IPS DF 4.7 (cell line): ENCODE data around the gene KIFC1.

Experiments
- DNase-seq: peaks from one replicate; pipeline ENCODE4 v3.0.0-alpha.2; 2013; ENCODE audit warnings: low spot score; ENCODE audit errors: extremely low read depth

Gene KIFC1

GRCh38 chr6:33442283-33442682 is 50.7 kb downstream of the KIFC1 start:
- DNase-seq: no peak

DNA sequence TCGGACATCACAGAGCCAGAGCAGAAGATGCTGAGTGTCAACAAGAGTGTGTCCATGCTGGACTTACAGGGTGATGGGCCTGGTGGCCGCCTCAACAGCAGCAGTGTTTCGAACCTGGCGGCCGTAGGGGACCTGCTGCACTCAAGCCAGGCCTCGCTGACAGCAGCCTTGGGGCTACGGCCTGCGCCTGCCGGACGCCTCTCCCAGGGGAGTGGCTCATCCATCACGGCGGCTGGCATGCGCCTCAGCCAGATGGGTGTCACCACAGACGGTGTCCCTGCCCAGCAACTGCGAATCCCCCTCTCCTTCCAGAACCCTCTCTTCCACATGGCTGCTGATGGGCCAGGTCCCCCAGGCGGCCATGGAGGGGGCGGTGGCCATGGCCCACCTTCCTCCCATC is 51.4 kb downstream of the KIFC1 start:
- no peak for DNase-seq

DNA sequence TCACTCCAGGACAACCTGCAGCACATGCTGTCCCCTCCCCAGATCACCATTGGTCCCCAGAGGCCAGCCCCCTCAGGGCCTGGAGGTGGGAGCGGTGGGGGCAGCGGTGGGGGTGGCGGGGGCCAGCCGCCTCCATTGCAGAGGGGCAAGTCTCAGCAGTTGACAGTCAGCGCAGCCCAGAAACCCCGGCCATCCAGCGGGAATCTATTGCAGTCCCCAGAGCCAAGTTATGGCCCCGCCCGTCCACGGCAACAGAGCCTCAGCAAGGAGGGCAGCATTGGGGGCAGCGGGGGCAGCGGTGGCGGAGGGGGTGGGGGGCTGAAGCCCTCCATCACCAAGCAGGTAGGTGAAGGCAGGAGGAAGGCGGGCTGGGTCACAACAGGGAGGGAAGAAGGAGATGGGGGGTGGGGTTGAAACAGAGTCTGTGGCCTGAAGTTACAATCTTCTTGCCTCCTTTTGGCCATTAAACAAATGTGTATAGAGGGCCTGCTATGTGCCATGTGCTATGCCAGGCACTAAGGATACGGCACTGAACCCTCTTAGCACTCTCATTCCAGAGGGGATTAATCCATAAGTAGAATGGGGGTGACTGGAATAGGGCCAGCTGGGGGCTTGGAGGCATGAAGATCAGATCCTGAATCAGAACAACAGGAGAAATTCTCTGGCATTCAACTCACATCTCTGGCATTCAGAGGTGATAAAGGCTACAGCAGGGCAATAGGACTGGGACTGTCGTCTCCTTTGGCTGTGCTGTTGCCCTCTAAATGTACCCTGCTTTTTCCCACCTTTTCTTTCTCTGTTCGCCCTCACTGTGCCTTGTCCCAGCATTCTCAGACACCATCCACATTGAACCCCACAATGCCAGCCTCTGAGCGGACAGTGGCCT is 52.2 kb downstream of the KIFC1 start:
- DNase-seq: no peak

DNA sequence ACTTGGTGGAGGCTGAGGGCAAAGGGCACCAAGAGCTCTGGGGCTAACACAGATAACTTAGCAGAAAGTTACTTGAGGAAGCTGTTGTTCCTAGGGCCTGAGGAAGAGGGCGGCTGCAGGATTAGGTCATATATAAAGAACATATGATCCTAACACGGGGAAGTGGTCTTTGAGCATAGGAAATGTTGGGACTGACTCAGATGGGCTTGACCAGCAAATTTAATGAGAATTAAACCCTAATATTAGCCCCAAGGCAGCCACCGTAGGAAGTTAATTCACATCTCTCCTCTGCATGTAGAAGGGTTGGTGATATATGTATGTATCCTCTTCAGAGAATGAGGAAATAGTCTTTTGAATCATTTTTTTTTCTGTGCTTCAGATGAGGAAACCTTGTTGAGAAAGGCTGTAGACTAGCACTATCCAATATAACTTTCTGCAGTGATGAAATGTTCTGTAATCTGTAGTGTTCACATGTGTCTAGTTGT is 53.5 kb downstream of the KIFC1 start:
- no peak for DNase-seq

- DNase-seq: no peak
These were observed 54.7 kb downstream of the KIFC1 start for GRCh38 chr6:33446356-33446755.

- DNase-seq: no peak
These were observed 58.8 kb downstream of the KIFC1 start for GRCh38 chr6:33450434-33450833.

GRCh38 chr6:33451606-33452005 is 60.0 kb downstream of the KIFC1 start:
- no peak for DNase-seq

GRCh38 chr6:33452496-33452895 is 60.9 kb downstream of the KIFC1 start:
- DNase-seq: no peak

GRCh38 chr6:33453393-33454008 is 61.9 kb downstream of the KIFC1 start:
- DNase-seq: no peak

DNA sequence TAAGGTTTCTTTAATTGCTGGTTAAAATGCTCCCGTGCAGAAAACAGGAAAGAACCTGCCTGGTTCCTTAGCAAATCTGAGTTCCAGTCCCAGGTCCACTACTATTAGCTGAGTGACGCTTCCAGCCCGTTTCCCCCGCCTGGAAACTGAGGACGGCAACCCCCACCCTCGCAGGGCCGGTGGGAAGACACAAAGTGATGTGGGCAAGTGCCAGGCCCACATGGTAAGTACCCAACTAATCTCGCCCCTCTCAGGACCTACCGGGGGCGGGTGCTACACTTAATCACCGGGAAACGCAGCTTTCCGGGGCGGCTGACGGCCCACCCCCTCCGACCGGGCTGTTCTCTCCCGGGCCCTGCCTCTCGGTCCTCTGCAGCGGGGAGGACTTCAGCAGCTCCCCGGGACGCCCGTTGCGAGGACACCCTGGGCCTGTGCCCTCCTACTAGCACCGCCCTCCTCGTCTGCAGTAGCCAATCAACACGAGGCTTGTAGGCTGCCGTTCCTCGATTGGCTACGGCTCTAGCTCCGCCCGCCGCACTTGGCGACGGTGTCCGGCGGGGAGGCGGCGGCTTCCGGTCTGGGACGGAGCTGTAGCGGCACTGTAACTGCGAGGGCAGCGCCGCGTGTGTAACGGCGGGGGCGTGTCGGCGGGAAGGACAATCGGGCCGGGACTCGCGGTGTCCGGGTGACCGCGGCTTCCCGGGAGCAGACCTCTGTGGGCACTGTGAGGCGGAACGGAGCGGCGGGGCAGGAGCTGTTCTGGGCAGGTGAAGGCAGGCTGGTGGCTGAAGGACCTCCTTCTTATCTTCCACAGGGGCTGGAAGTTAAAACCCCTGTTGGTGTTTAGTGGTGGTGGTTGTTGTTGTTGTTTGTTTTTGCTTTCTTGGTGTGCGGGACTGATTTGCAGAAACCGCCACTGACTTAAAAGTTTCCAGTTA is 62.7 kb downstream of the KIFC1 start, which contains the start of gene ZBTB9:
Gene ZBTB9, plus strand, starts transcription at position 568 of the 938 bp plus-strand sequence. CDS start 525 bp downstream, outside the sequence.
- peak; percentile 76 for DNase-seq

DNA sequence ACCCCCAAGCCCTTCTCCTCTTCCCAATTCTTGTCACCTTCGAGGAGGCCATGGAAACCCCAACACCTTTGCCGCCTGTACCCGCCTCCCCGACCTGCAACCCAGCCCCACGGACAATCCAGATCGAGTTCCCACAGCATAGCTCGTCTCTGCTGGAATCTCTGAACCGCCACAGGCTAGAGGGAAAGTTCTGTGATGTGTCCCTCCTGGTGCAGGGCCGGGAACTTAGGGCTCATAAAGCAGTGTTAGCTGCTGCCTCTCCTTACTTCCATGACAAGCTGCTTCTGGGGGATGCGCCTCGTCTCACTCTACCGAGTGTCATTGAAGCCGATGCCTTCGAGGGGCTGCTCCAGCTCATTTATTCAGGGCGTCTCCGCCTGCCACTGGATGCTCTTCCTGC is 63.4 kb downstream of the KIFC1 start:
- DNase-seq: no peak

- DNase-seq: no peak
These were observed 64.5 kb downstream of the KIFC1 start for GRCh38 chr6:33456156-33456555.

DNA sequence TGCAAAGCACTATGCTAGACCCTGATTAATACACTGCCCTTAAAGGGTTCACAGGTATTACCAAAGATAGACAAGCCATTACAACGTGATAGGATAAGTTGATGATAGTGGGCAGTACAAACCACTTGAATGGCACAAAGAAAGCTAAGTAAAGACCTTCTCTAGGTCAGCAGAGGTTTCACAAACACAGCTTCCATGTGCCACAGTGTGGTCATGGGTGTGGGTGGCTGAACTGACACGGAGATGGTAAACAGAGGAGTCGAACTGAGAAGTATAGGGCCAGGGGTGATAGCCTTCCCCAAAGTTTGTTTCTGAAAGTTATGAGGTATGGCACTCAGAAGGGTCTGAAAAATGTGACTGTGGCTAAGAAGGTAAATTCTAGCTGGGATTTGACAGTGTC is 67.1 kb downstream of the KIFC1 start:
- no peak for DNase-seq

DNA sequence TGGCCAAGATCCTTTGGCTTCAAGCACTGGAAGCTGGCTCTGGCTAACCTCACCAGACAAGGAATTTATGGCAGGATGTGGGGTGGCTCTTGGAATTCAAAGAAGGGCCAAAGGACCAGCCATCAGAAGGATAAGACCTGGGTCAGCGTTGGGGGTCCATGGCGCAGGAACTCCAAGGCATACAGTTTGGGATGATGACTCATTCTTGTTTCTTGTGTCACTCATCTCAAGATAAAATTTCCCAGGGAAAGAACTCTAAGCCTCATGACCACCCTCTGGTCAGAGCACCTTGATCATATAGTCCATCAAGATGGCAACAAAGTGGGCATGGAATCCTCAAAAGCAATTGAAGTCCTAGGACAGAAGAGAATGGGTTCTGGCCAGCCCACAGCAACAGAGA is 67.6 kb downstream of the KIFC1 start:
- DNase-seq: no peak
